Brain pericyte (primary cell): Measurements from ENCODE around the gene TEC.
"Not testable (repeated sequence)": the region's sequence is repeated elsewhere in the genome, so short reads cannot be mapped to it uniquely, and the experiment has no call there.

Source experiments
- DNase-seq: peaks from one replicate; pipeline ENCODE4 v3.0.0-alpha.2; 2012; ENCODE audit warnings: low read depth, low spot score

Gene TEC

DNA sequence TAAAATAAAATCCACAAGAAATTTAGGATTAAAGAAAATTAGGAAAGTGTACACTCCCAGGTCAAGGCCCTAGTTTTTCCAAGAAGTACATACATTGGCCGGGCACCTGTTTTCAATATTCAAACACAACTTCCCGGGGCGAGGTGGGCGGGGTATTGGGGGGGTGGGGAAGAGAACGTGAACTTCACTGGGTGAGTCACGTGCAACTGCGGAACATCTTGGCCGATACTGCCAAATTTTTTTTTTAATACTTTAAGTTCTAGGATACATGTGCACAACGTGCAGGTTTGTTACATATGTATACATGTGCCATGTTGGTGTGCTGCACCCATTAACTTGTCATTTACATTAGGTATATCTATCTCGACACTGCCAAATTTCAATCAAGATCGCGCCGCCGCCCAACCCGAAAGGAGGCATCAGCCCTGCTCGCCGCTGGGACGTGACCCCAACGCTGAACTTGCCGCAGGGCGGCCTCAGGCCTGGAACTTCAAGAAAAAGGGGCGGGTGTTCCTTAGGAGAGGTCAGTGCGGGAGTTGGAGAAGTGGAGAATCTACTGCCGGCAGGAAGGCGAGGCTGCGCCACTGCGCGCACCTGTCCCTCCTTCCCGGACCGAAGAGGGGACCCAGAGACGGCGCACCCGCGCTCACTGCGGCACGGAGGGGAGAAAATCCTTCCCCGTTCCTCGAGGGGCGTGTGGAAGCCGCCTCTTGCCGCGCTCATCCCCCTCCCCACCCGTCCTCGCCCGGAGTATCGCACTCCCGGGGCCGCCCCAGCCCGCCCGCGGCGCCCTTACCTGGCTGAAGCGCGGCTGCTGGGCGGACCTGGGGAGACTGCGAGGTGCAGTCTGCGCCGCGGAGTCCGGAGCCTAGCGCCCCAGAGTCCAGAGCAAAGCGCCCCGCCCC, at the start of gene TEC:
Gene TEC (minus strand): TSS at position 883 of the 905 bp plus-strand sequence. CDS start 41,224 bp downstream, outside the sequence.
- DNase-seq, result no peak

DNA sequence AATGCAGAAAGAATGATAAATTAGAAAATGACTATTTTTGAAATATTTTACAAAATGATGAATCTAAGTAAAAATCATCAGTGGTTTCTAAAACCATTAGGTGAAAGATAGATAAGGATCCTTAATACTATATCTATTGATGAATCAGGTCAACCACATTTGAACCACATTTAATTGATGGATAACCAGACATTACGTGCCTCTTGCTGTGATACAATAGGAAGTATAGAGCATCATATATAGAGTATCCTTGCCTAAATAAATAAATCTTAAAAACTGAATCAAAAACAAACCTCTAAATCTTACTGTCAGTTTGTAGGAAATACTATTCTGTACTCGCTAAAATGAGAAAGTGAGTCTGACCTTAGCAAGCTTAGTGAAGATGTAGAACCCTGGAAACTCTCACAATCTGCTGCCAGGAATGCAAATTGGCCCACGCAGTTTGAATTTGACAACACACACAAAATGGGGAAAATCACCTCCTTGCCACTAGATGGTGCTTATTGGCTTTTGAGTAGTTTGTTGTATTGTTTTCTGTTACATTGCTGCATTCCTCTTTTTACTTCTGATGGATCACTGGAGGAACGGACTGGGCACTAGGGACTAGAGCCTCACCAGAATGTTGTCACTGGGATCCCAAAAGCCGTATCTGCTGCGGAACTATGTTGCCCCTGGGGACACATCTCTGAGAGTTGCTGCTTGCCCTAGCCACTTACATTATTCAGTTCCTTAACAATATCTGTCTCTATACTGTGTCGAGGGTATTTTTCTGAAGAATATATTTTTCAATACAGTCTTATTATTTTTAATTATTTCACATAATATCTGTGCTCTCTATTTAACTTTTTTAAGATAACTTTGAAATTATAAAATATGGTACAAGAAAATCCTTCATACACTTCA, 46.3 kb upstream of the TEC start:
- DNase-seq, result no peak

DNA sequence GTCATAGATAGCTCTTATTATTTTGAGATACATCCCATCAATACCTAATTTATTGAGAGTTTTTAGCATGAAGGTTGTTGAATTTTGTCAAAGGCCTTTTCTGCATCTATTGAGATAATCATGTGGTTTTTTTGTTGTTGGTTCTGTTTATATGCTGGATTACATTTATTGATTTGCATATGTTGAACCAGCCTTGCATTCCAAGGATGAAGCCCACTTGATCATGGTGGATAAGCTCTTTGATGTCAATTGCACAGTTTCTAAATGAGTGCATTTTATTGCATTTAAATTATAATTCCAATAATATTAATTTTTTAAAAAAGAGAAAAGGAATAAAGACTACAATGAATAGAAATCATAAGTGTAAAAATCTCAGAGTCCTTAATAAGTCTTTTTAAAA, 45.1 kb upstream of the TEC start:
- not testable (repeated sequence) for DNase-seq

DNA sequence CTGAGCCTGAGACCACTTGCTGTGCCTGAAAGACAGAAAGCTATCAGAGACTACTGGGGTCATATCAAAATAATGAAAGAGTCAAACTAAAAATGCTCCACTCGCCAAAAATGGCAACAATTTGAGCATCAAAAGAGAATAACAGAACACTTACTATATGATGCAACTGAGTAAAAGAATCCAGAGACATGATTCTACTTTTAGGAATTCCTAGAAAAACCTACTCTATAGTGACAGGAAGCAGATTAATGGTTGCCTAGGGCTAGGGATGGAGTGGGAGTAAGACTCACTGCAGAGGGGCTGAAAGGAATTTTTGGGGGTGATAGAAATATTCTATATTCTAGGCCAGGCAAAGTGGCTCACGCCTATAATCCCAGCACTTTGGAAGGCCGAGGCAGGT, 42.3 kb upstream of the TEC start:
- DNase-seq, result no peak

DNA sequence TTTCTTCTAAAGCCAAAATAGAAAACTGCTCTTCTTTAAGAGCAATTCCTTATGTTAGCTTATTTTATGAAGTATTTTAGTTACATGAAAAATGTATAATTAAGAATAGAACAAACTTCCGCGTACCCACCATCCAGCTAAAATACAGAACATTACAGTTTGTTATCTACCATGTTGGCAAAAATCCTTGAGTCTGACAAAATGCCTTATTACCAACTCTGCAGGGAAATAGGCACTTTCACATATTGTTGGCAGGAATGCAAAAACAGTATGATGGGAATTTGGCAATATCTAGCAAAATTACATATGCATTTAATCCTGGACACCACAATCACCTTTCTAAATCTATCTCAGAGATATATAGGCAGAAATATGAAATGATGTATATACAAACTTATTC, 39.3 kb upstream of the TEC start:
- no peak for DNase-seq

DNA sequence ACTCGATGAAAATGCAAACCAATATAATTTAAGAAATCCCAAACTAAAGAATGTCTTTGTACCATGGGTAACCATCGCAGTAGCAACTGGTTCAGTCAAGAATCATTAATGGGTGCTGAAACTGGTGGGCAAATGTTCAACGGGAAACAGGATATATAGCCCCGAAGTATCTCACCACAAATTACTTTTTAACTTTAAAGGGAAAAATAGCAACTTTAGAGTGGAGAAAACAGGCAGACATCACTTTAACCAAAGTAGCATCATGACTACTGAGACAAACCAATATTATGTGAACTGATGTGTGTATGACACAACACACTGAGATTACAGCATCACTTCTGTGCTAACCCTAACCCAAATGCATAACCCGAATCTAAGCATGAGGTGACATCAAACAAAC, 37.9 kb upstream of the TEC start:
- DNase-seq, result no peak

DNA sequence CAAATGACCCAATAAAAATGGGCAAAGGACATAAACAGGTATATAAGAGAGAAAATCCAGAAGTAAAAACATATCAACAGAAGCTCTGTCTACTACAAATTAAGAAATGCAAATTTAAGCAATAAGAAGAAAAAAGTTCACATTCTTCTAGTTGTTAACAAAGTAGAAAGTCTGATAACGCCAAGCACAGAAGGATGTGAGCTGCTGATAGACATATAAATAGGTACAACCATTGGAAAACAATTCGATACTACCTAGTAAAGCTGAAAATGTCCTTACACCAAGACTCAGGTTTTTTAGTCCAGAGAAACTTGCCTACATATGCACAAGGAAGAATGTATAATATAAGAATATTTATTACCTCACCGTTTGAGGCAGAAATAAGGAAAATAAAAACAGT, 35.9 kb upstream of the TEC start:
- DNase-seq, result no peak

DNA sequence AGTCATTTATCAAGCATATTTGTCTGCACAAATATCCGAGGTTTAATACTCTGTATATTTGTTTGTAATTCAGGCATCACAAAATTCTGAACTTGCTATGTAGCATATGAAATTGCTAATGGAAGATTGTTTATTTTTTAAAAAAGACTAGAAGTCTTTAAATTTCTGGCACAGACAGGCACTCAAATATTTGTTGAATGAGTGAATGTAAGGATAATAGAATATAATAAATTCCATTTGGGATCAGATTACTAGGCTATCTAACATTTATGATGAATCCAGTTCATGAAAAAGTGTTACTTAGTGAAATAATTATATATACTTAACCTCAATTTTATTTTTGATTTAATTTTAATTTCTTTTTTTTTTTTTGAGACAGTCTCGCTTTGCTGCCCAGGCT, 30.4 kb upstream of the TEC start:
- no peak for DNase-seq

DNA sequence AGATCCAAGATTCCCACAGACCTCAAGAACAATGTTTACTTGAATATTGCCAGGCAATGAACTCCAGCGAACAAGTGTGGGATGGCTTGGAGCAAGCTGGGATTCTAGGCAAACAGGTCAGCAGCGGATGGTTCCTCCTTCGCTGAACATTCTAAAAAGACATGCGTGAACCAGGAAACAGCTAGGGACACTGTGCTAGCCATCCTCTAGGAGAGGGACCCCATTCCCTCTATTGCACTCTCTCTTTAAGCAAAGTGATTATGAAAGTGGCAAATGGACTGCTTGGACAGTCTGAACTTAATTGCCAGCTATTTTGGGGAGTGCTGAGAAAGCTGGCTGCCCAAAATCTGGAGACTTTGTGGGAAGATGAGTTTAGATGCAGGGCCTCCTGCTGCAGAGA, 29.9 kb upstream of the TEC start:
- no peak for DNase-seq

DNA sequence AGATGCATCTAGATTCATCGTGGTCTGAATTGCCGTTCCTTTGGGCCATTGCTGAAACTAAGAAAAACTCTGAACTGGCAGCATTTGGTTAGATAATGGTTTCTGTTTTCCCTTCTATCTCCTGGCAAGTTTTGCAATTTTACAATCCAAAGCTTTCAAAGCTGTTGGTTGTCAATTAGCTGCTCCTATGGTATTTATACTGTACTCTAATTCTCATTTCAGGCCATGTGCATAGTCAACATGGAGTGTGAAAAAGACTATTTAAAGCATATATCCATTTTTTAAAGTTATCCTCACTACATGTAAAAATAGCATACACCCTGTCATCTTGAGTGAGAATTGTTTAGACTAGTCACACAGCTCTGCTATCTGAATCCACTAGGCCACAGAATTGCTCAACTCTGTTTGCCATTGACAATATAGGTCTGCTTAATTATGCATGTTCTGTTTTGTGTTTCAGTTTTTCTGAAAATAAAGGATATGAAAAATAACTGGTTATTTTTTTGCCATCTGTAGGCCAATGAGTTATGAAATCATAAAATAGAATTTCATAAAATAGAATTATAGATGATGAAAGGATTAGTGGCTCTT, 27.7 kb upstream of the TEC start:
- no peak for DNase-seq

DNA sequence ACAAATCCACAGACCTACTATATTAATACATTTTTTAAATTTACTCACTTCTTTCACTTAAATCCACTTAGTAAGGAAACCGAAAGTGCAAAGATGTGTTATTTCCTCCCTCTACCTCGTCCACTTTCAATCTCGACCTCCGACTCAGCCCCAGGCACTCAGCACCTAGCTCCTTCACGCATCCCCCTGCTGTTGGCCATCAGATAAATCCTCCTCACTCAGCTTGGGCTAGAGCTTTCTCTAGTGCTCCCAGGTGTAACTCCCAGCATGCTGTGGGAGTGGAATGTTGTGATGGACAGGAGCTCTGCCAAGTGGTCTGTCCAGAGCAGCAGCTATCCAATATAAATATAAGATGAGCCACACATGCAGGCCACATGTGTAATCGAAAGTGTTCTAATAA, 26.7 kb upstream of the TEC start:
- no peak for DNase-seq

DNA sequence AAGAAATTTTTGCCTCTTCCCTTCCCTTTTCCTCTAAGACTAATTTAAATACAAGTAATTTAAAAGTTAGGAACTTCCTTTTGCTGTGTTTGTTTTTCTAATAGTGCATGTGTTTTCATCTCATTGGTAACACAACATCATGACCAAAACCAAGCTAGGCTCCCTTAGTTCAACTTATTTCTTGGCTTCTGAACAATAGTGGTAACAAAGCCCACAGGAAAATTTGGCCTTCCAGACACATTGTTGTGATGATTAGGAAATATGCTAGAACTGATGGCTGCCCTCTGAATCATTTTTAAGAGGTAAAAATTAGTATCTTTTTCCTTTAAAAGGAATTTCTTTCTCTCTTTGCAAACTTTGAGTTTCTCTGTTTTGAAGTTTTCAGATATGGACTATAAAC, 25.5 kb upstream of the TEC start:
- no peak for DNase-seq

DNA sequence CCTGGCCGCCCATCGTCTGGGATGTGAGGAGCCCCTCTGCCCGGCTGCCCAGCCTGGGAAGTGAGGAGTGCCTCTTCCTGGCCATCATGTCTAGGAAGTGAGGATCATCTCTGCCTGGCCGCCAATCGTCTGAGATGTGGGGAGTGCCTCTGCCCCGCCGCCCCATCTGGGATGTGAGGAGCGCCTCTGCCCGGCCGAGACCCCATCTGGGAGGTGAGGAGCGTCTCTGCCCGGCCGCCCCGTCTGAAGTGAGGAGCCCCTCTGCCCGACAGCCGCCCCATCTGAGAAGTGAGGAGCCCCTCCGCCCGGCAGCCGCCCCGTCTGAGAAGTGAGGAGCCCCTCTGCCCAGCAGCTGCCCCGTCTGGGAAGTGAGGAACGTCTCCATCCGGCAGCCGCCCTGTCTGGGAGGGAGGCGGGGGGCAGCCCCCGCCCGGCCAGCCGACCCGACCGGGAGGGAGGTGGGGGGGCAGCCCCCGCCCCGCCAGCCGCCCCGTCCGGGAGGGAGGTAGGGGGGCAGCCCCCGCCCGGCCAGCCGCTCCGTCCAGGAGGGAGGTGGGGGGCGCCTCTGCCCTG, 22.7 kb upstream of the TEC start:
- not testable (repeated sequence) for DNase-seq

DNA sequence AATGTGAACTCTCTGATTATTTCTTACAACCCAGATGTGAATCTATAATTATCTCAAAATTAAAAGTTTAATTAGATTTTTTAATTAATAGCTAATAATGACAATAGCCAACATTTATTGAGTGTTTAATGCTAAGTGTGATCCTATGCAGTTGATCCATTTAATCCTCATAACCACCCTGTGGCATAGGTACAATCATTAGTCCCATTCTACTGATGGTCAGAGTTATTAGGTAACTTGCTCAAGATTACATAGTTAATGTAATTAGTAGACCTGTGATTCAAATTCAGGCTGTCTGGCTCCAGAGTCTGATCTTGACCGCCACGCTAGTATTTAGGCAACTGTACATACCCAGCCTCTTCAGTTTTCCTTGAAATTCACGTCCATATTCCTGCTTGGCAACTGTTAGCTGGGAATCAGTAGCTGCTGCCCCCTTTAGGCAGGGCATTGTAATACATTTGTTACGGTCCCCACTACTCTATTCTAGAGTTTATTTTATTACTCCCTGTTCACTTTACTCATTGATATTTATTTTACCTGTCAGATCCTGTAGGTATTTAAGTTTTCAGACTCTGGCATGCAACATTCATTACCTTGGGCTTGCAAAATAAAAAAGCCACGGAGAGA, 20.6 kb upstream of the TEC start:
- DNase-seq, result no peak

DNA sequence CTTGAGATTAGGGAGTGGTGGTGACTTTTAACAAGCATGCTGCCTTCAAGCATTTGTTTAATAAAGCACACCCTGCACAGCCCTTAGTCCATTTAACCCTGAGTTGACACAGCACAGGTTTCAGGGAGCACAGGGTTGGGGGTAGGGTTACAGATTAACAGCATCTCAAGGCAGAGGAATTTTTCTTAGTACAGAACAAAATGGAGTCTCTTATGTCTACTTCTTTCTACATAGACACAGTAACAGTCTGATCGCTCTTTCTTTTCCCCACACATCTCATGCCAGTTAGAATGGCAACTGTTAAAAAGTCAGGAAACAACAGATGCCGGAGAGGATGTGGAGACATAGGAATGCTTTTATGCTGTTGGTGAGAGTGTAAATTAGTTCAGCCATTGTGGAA, 16.4 kb upstream of the TEC start:
- not testable (repeated sequence) for DNase-seq

DNA sequence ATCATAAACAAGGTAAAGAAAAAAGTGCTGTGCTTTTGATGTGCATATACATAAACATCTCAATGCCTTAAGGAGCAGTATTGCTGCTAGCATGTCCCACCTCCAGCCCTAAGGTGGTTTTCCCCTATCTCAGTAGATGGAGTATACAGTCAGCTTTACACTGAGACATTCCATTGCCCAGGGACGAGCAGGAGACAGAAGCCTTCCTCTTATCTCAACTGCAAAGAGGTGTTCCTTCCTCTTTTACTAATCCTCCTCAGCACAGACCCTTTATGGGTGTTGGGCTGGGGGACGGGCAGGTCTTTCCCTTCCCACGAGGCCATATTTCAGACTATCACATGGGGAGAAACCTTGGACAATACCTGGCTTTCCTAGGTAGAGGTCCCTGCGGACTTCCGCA, 16.0 kb upstream of the TEC start:
- DNase-seq, result not testable (repeated sequence)

DNA sequence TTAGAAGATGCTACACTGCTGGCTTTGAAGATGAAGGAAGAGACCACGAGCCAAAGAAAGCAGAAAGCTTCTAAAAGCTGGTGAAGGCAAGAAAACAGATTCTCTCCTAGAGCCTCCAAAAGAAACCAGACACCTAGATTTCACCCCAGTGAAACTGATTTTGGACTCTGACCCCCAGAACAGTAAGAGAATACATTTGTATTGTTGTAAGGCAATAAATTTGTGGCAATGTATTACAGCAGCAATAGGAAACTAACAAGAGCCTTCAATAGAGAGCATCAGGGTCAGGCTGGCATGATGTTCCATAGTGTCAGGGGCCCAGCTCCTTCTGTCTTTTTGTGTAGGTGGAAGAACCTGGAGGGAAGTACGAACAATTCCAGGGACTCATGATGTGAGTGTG, 6.0 kb upstream of the TEC start:
- no peak for DNase-seq

DNA sequence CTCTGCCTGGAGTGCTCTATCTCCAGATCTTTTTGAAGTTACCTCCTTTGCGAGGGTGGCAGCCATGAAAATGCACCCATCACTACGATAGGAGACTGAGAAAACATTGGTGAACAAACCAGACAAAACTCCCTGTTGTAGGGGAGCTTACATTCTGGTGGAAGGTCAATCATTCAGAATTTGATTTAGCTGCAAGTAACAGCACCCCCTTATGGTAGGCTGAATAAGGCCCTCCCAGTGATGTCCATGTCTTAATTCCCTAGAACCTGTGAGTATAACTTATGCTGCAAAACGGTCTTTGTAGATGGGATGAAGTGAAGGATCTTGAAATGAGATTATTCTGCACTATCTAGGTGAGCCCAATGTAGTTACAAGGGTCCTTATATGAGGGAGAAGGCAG, 5.6 kb upstream of the TEC start:
- no peak for DNase-seq

DNA sequence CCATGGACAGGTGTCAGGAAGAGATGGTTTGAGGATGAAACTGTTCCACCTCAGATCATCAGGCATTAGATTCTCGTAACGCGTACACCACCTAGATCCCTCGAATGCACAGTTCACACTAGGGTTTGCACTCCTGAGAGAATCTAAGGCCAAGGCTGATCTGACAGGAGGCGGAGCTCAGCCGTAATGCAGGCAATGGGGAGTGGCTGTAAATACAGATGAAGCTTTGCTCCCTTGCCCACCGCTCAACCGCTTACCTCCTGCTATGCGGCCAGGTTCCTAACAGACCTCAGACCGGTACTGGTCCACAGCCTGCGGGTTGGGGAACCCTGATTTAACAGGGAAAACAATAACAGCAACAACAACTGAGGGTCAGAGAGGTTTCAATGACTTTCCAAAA, 2.0 kb upstream of the TEC start:
- no peak for DNase-seq

DNA sequence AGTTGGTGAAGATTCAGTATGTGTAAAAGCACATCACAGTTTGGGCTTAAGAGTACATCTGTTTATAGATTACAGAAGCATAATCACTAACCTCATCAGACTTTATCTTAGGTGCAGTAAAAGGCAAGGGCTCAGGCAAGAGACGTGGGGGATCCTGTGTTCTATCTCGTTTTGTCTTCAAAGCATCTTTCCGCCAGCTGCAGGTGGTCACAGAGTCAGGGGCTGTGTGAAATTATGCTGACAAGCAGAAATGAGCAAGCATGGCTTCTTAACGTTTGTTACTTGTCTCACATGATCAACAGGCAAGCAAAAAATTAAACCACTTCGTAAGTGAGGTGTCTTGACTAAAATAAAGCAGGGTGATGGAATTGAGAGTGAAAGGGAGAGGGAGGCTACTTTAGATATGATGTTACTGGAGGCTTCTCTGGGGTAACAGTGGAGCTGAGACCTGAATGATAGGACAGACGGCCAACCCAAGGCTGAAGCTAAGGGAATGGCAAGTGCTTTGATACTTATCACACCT, 1.4 kb upstream of the TEC start:
- DNase-seq, result no peak

DNA sequence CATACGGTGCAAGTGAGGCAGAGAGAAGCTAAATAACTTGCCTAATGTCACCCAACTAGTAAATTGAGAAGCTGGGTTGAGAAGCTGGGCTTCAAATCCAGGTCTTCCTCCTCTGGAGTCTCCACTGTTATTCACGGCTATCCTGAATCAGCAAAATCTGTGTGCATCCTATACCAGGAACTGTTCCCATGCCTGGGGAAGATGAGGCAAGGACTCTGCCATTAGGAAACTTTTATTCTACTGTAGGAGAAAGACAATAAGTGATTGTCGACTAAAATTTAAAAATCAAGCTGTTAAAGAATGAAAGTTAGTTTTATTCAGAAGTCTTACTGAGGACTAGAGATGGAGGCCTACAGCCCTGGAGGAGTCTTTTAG, 872 bp upstream of the TEC start:
- DNase-seq, result no peak
